ENCODE measurements around the gene DCC. TPM values are rescaled to one million over a fixed set of nuclear protein-coding genes. Genes with fewer than 3 reads are reported as not detected.

DCC gene
- total RNA-seq, 1 experiment from 2014 or later, result not detected

DNA sequence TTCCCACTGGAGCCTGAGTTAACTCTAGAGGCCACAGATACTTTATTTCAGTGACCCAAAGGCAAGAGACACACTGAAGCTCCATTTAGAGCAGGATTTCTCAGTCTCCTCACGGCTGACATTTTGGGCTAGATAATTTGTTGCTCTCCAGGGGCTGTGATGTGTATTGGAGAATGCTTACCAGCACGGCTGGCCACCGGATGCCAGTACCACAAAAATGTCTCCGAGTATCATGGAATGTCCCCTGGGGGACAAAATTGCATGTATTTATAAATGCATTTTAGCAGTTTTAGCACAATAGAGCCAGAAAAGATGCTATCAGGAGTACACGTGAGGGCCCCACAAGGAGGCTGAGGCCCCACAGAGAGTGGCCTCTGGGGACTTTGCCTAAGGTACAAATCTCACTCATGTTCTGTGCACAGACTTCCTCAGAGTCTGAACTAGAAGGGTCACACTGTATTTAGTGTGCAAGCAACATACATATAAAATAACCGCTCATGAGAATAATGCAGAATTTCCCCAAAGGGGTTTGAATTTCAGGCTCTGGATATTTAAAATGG lies 20.5 kb upstream of the DCC start:
- DNase-seq (no peak), ATAC-seq (no peak)
- H4K20me1 ChIP-seq (ENCODE audit: low read length), result no peaks in the 10 kb centered on the region
- CTCF ChIA-PET, result no interaction called here
- no peaks in the 10 kb centered on the region for H3K4me1 ChIP-seq (ENCODE audit: insufficient read depth, low read length)
- no TSS peak for BruUV-seq (replicated peaks)
- intact Hi-C loops (cut with micrococcal nuclease), result no loop called here
- no peaks in the 10 kb centered on the region for H3K9me3 ChIP-seq (ENCODE audit: low read length)
- TF ChIP-seq, protein P1, sequence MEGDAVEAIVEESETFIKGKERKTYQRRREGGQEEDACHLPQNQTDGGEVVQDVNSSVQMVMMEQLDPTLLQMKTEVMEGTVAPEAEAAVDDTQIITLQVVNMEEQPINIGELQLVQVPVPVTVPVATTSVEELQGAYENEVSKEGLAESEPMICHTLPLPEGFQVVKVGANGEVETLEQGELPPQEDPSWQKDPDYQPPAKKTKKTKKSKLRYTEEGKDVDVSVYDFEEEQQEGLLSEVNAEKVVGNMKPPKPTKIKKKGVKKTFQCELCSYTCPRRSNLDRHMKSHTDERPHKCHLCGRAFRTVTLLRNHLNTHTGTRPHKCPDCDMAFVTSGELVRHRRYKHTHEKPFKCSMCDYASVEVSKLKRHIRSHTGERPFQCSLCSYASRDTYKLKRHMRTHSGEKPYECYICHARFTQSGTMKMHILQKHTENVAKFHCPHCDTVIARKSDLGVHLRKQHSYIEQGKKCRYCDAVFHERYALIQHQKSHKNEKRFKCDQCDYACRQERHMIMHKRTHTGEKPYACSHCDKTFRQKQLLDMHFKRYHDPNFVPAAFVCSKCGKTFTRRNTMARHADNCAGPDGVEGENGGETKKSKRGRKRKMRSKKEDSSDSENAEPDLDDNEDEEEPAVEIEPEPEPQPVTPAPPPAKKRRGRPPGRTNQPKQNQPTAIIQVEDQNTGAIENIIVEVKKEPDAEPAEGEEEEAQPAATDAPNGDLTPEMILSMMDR (conservative IDR thresholded peaks at IDR 0.05; ENCODE audit: low read depth, low read length), result no peak
- TF ChIP-seq EZH2phosphoT487 (IDR thresholded peaks at IDR 0.05; ENCODE audit: borderline replicate concordance, low read length) (no peak), EZH2 (IDR thresholded peaks at IDR 0.05; ENCODE audit: low read length, unreplicated experiment) (no peak)
- no peaks in the 10 kb centered on the region for H3K36me3 ChIP-seq (ENCODE audit: low read depth, low read length)
- no peak overlapping the region for H3K27ac ChIP-seq (ENCODE audit: low read length)
- no peak overlapping the region for H3K4me2 ChIP-seq (ENCODE audit: low read length)
- H3K9me2 ChIP-seq (replicated peaks; ENCODE audit: low read length), result no peaks in the 10 kb centered on the region
- H3K9ac ChIP-seq (ENCODE audit: low read length), result no peak overlapping the region
- H2AFZ ChIP-seq (ENCODE audit: low read length), result no peak overlapping the region
- H3K27me3 ChIP-seq (ENCODE audit: low read length), result no peaks in the 10 kb centered on the region
- no peaks in the 10 kb centered on the region for H3K79me2 ChIP-seq (ENCODE audit: low read length)
- H3K4me3 ChIP-seq (ENCODE audit: low read length), result no peak overlapping the region
- POLR2A ChIA-PET (ENCODE audit: unreplicated experiment), result no interaction called here
- H3F3A ChIP-seq (ENCODE audit: low read length, unreplicated experiment), result no peaks in the 10 kb centered on the region

DNA sequence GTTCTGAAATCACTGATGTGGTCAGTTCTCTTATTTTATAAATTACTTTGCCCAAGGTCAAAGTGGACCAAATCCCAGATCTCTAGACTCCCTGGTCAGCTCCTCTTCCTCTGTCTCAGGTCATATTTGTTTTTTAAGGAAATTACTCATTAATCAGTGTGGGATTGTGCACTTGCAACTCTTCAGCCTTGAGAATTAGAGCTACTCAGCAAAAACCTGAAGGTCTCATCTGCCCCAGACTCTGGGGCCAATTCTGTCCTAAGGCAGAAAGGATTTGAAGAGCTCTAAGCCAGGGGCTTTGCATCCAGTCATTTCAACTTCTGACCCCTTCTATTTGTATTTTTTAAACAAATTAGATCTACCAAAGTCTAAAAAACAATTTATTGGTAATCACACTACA lies 17.7 kb upstream of the DCC start:
- Histone ChIP-seq H3K79me2 (ENCODE audit: low read length) (no peaks in the 10 kb centered on the region), H3K4me3 (ENCODE audit: low read length) (no peak overlapping the region), H3F3A (ENCODE audit: low read length, unreplicated experiment) (no peaks in the 10 kb centered on the region), H3K9me3 (ENCODE audit: low read length) (no peaks in the 10 kb centered on the region), H3K9ac (ENCODE audit: low read length) (no peak overlapping the region), H4K20me1 (ENCODE audit: low read length) (no peaks in the 10 kb centered on the region), H3K9me2 (replicated peaks; ENCODE audit: low read length) (no peaks in the 10 kb centered on the region), H3K4me1 (ENCODE audit: insufficient read depth, low read length) (no peaks in the 10 kb centered on the region), H3K27ac (ENCODE audit: low read length) (no peak overlapping the region), H3K27me3 (ENCODE audit: low read length) (no peaks in the 10 kb centered on the region), H3K4me2 (ENCODE audit: low read length) (no peak overlapping the region), H3K36me3 (ENCODE audit: low read depth, low read length) (no peaks in the 10 kb centered on the region), H2AFZ (ENCODE audit: low read length) (no peak overlapping the region)
- DNase-seq (no peak), ATAC-seq (no peak)
- BruUV-seq (replicated peaks), result no TSS peak
- TF ChIP-seq EZH2 (IDR thresholded peaks at IDR 0.05; ENCODE audit: low read length, unreplicated experiment) (no peak), EZH2phosphoT487 (IDR thresholded peaks at IDR 0.05; ENCODE audit: borderline replicate concordance, low read length) (no peak)
- TF ChIP-seq, protein P1 (conservative IDR thresholded peaks at IDR 0.05; ENCODE audit: low read depth, low read length), result no peak
- CTCF ChIA-PET, result no interaction called here
- intact Hi-C loops (cut with micrococcal nuclease), result no loop called here
- POLR2A ChIA-PET (ENCODE audit: unreplicated experiment), result no interaction called here

DNA sequence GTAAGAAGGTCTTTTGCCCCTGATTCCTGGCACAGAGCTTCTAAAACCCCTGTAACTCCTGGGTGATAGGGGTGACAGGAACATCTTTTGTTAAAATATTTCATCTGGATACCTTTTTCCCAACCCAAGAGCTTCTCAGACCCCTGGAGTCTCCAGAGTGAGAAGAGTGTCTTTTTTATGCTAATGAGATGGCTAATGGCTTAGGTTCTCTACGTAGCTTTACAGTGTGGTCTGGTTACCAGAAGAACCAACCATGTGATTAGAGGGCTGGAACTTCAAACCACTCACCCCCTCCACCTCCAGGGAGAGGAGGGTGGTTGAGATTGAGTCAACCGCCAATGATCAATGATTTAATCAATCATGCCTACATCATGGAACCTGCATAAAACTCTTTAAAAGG lies 16.2 kb upstream of the DCC start:
- H3K27ac ChIP-seq (ENCODE audit: low read length), result no peak overlapping the region
- H3K4me3 ChIP-seq (ENCODE audit: low read length), result no peak overlapping the region
- H3K27me3 ChIP-seq (ENCODE audit: low read length), result no peaks in the 10 kb centered on the region
- H3K79me2 ChIP-seq (ENCODE audit: low read length), result no peaks in the 10 kb centered on the region
- no peaks in the 10 kb centered on the region for H4K20me1 ChIP-seq (ENCODE audit: low read length)
- no peak overlapping the region for H3K4me2 ChIP-seq (ENCODE audit: low read length)
- intact Hi-C loops (cut with micrococcal nuclease), result no loop called here
- TF ChIP-seq EZH2 (IDR thresholded peaks at IDR 0.05; ENCODE audit: low read length, unreplicated experiment), result no peak
- no peak for TF ChIP-seq EZH2phosphoT487 (IDR thresholded peaks at IDR 0.05; ENCODE audit: borderline replicate concordance, low read length)
- TF ChIP-seq, protein P1 (conservative IDR thresholded peaks at IDR 0.05; ENCODE audit: low read depth, low read length), result no peak
- no peaks in the 10 kb centered on the region for H3K9me2 ChIP-seq (replicated peaks; ENCODE audit: low read length)
- no peak overlapping the region for H3K9ac ChIP-seq (ENCODE audit: low read length)
- no peak overlapping the region for H2AFZ ChIP-seq (ENCODE audit: low read length)
- no peaks in the 10 kb centered on the region for H3F3A ChIP-seq (ENCODE audit: low read length, unreplicated experiment)
- no peaks in the 10 kb centered on the region for H3K4me1 ChIP-seq (ENCODE audit: insufficient read depth, low read length)
- H3K9me3 ChIP-seq (ENCODE audit: low read length), result no peaks in the 10 kb centered on the region
- no peaks in the 10 kb centered on the region for H3K36me3 ChIP-seq (ENCODE audit: low read depth, low read length)
- CTCF ChIA-PET, result no interaction called here
- POLR2A ChIA-PET (ENCODE audit: unreplicated experiment), result no interaction called here
- ATAC-seq, result no peak
- no peak for DNase-seq
- no TSS peak for BruUV-seq (replicated peaks)

All from PC-3 (cell line).